HL-60/S4 treated with retinoic acid at 250 ng/mL for 4 days and 3 days (cell line): ENCODE results near the gene CLMN.

ENCODE experiments used
- in situ Hi-C: fragments of 300-500 bp; cut with MboI; formaldehyde crosslinking; loops from 2 replicates; pipeline ENCODE4 v1.7.0; 2022; ENCODE audit warnings: low sequenced_read_pairs

Gene CLMN, protein sequence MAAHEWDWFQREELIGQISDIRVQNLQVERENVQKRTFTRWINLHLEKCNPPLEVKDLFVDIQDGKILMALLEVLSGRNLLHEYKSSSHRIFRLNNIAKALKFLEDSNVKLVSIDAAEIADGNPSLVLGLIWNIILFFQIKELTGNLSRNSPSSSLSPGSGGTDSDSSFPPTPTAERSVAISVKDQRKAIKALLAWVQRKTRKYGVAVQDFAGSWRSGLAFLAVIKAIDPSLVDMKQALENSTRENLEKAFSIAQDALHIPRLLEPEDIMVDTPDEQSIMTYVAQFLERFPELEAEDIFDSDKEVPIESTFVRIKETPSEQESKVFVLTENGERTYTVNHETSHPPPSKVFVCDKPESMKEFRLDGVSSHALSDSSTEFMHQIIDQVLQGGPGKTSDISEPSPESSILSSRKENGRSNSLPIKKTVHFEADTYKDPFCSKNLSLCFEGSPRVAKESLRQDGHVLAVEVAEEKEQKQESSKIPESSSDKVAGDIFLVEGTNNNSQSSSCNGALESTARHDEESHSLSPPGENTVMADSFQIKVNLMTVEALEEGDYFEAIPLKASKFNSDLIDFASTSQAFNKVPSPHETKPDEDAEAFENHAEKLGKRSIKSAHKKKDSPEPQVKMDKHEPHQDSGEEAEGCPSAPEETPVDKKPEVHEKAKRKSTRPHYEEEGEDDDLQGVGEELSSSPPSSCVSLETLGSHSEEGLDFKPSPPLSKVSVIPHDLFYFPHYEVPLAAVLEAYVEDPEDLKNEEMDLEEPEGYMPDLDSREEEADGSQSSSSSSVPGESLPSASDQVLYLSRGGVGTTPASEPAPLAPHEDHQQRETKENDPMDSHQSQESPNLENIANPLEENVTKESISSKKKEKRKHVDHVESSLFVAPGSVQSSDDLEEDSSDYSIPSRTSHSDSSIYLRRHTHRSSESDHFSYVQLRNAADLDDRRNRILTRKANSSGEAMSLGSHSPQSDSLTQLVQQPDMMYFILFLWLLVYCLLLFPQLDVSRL

DNA sequence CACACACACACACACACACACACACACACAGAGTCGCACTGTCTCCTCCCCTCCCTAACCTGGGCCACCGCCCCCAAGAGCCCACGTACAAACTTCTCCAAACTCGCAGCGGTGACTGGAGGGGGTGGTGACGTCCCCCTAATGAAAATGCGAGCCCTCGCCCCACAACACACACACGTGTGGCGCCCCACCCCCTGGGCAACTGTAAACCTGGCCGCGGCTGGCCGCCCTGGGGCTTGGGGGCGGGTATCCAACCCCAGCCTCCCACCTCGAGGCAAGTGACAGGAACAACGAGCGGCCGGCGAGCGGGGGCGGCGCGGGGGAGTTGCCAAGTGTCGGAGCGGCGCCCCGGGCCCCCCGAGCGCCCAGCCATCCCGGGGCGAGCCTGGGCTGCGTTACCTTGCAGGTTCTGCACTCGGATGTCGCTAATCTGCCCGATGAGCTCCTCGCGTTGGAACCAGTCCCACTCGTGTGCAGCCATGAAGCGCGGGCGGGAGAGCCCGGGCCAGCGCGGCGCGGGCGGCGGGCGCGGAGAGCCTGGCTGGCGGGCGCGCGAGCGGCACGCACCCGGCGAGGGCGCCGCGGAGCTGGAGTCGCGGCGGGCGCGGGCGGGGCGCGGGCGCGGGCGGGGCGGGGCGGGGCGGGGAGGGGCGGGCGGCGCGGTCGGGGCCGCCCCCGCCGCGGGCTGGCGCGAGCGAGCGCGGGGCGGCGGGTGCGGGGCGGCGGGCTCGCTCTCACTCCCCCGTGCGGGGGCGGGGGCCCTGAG lies at the start of gene CLMN:
TSS of gene CLMN (minus strand) at position 597 of the 766 bp plus-strand sequence. CDS start at position 481, 116 bp downstream.
- in situ Hi-C loops: no loop called here

DNA sequence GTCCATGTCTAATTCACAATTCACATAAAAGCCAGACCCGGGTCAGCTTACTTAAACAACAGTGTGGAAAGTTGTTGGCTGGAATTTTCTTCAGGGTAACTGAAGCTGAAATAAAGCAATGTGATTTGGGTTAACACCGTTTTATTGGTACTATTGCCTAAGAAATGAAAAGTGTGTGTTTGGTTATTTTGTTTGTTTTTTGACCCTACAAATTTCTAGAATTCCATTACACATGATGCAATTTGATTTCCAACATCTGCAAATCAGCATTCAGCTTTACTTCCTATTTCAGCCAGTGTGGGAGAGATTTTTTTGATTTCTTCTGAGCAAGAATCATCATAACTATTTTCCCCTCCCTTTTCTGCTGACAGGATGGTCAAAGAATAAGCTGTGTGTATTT lies 45.7 kb upstream of the CLMN start:
- in situ Hi-C loops: loop anchor here (25.0 kb wide), 1 partner anchor 678 kb away; no protein-coding TSS in a partner anchor

DNA sequence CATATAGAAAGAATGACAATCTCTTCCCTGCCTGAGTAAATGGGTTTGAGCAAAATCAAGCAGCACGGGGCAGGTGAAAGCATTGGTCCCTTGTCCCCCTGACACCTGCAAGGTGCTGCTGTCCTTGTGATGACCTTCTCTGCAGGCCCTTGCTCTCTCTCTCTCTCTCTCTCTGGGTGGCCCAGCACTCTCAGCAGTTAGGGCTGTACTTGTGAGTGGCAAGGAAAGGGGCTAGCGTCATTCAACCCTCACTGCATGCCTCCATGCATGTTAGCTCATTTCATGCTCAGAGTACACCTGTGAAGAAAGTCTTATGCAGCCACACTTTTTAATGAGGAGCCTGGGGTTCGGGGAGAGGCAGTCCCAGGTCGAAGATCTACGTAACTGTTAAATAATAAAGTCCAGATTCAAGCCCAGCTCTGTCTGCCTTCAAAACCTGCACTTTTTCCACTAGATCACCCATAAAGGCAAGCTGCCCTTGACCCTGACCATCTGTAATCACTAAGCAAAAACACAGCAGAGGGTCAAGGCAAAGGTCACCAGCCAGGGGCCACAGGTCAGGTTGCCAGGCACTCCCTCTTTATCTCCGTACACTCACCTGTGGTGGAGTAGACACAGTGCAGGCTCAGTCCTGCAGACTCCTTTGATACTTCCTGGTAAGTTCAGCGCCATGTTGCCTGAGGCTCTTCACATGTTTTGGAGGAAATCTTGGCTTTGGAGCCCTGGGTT lies 44.9 kb upstream of the CLMN start:
- in situ Hi-C loops: loop anchor here (25.0 kb wide), 1 partner anchor 677 kb away; no protein-coding TSS in a partner anchor

DNA sequence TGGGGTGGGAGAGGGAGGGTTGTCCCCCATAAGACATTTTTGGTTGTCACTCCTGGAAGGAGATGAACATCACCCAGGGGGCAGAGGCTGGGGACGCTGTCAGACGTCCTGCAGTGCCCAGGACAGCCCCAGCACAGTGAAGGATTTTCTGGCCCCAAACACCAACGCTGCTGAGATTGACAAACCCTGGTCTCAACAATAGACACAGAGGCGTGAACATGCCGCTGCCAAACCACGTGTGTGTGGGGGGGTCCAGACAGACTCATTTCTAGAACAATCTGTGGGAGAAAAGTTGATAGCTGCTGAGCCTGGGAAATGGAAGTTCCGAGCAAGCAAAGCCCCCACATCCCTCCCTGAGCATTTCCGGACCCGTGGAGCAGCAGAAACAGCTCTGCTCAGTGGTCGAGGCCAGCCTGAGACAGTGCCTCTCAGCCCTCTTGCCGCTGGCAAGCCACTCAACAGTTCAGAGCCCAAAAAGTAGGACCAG lies 43.8 kb upstream of the CLMN start:
- in situ Hi-C loops: loop anchor here (25.0 kb wide), 1 partner anchor 676 kb away; no protein-coding TSS in a partner anchor

DNA sequence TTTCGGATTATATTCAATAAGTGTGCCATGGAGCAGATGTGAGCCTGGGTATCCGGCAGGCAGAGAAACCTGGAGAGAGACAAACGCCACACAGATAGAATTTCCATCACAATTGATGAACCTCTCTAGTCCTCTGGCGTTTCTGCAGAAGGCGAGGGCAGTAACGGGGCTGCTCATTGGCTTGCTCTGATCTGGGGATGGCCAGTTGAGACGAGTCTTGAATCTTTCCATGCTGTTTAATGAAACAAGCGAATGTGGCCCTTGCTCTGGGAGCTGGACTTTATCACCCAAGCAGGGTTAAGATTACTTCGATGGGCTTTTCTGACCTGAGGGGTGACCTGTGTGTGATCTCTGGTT lies 42.4 kb upstream of the CLMN start:
- in situ Hi-C loops: loop anchor here (25.0 kb wide), 1 partner anchor 675 kb away; no protein-coding TSS in a partner anchor

DNA sequence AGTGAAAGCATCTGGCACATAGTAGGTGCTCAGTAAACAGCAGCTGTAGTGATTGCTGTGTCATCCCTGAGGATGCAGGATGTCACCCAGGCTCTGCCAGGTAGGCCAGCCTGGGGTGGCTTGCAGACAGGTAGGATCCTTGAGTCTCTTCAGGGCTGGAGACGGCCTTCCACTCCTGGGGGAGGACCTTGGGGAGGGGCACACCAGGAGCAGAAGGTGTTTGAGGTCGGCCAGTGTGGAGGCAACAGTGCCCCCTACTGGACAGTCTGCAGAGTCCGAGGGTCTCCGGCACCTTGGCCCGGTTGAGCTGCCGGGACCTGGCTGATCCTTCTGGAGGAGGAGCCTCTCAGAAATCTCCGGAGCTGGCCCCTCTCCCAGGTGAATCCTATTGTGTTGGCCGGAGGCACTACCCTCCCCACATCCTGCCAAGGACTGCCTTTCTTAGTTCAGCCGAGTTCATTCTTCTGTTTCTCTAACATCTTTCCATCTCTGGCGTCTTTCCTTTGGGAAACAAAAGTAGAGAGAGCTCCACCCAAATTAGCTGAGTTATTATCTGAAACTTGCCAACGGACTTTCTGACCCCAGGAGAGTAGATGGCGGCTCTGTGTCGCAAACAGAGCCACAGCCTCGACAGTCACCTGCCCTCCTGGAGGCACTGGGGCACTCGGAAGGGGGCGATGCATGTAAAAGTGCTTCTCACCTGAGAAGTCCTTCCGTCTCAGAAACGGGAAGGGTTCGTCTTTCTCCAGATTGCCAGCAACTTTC lies 41.8 kb upstream of the CLMN start:
- in situ Hi-C loops: loop anchor here (25.0 kb wide), 1 partner anchor 674 kb away; no protein-coding TSS in a partner anchor

DNA sequence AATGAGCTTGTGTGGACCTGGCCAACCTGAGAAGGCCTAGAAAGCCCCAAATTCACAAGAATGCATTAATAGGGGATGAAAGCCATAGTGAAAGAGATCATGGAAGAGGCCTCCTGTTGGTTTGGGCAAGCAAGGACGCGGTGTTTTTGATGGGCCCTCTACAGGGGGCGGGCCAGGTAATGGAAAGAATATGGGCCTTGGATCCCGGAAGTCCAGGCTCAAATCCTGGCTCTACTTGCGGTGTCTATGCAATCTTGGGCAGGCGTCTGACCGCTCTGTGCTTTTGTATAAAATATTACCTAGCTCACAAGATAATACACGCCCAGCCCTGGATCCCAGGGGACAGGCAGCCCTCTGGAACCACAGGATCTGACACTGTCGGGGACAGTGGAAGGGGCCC lies 41.1 kb upstream of the CLMN start:
- in situ Hi-C loops: loop anchor here (25.0 kb wide), 1 partner anchor 674 kb away; no protein-coding TSS in a partner anchor

DNA sequence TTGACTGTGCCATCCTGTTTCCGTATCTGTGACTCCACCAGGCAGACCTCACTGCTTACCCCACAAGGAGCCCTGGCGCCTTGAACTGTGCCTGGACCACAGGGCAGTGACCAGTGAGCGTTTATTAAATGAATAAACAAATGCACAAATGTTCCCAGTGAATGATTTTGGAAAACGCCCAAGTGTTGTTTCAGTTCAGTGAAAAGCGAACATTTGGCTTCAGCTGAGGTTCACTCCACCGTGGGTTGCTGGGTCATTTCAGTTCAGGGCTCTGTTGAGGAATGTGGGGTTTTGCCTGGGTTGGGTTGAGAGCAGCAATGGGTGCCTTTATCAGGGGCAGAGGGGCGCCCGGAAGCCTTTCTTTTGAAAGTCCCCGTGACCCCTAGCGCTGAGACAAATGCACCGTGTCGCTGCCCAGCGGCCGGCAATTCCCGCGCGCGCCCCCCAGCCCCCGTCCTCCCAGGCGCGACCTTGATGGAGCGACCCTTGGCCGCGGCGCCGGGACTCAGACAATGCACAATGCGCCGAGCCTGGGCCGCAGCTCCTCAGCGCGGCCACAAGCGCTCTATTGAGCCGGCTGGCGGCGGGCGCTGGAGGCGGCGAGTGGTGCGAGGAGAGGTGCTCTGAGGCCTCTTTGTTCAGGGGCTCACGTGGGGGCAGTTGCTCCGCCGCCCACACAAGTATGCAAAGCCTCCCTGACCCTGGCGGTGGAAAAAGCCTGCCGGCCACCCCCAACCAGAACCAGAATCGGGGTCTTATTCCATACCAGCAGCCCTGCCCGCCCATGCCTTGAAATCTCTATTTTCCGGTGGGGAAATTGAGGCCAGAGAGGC lies 40.5 kb upstream of the CLMN start:
- in situ Hi-C loops: loop anchor here (25.0 kb wide), 1 partner anchor 673 kb away; no protein-coding TSS in a partner anchor

DNA sequence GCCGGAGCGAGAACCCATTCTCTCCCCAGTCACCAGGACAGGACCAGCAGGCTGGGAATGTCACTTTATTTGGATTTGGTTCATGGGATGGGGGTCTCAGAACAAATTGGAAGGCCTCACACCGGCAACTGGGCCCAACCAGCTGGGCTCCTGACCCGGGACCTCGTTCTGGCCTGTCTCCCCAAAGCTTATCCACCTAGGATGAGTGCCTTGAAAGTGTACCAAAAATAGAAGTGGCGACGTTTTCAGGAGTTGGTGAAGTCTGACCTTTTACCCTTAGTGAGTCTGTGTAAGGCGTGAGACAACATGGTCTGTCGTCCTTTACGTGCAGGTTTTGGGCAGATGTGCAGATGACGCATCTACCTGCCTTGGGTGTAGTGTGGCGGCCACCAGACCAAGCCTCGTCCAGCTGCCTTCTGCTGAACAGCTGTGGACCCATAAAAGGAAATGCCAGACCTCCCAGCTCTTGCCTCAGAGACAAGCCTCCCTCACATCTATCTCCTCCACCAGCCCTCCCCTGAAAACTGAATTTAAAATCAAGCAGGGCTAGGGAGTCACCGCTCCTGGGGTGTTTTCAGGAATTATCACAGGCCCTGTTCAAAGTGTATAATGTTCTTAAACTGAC lies 36.6 kb upstream of the CLMN start:
- in situ Hi-C loops: loop anchor here (25.0 kb wide), 1 partner anchor 669 kb away; no protein-coding TSS in a partner anchor

DNA sequence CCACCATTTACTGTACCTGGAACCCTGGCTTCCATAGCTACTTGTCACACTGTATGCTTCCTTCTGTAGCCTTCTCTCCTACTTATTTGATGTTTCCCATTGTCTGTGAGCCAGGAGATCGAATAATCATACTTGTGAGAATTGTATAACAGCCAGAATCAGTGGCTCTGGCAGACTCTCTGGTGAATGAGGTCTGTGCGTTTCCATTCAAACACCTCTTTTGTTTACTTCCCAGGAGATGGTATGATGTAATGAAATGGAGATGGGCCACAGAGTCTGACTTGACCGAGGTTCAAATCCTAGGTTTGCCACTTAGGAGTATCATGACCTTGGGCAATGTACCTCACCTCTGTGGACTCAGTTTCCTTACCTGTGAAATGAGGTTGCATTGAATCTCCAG lies 35.7 kb upstream of the CLMN start:
- in situ Hi-C loops: loop anchor here (25.0 kb wide), 1 partner anchor 668 kb away; no protein-coding TSS in a partner anchor

DNA sequence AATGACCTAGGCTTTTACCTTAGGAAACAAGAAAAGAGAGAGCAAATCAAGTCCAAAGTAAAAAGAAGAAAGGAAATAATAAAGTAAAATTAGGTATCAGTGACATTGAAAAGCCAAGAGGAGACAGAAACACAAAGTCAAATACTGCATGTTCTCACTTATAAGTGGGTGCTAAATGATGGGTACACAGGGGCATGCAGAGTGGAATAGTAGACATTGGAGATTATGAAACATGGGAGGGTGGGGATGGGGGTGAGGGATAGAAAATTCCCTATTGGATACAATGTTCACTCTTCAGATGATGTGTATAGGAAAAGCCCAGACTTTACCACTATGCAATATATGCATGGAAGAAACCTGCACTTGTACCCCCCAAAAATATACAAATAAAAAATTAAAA lies 35.1 kb upstream of the CLMN start:
- in situ Hi-C loops: loop anchor here (25.0 kb wide), 1 partner anchor 668 kb away; no protein-coding TSS in a partner anchor

DNA sequence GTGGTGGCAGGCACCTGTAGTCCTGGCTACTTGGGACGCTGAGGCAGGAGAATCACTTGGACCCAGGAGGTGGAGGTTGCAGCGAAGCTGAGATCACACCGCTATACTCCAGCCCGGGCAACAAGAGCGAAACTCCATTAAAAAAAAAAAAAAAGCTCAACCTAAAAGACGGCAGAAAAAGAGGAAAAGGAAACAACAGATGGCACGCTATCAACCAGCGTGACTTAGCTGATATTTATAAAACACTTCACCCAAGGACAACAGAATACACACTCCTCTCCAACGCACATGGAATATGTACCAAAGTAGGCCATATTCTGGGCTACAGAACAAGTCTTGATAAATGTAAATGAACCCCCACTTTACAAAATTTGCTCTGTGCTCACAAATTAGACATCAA lies 34.0 kb upstream of the CLMN start:
- in situ Hi-C loops: loop anchor here (25.0 kb wide), 1 partner anchor 666 kb away; no protein-coding TSS in a partner anchor

DNA sequence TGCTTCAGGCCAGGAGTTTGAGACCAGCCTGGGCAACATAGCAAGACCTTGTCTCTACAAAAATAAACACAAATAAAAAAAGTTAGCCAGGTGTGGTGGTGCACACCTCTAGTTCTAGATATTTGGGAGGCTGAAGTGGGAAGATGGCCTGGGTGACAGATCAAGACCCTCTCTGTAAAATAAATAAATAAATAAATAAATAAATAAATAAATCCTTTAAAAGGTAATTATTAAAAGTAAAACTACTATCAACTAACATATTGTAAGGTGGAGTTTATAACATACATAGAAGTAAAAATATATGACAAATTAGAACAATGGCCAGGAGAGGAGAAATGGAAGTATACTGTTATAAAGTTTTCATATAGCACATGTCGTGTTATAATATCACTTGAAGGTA lies 33.3 kb upstream of the CLMN start:
- in situ Hi-C loops: loop anchor here (25.0 kb wide), 1 partner anchor 666 kb away; no protein-coding TSS in a partner anchor

DNA sequence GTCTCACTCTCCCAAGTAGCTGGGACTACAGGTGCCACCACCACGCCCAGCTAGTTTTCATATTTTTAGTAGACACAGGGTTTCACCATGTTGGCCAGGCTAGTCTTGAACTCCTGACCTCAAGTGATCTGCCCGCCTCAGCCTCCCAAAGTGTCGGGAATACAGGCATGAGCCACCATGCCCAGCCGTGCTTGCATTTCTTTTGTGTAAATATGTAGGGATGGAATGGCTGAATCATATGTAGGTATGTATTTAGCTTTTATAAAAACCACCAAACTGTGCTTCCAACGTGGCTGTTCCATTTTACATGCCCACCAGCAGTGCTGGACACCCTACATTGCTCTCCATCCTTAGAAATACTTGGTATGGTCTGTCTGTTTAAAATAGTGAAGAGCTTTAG lies 32.8 kb upstream of the CLMN start:
- in situ Hi-C loops: loop anchor here (25.0 kb wide), 1 partner anchor 665 kb away; no protein-coding TSS in a partner anchor

DNA sequence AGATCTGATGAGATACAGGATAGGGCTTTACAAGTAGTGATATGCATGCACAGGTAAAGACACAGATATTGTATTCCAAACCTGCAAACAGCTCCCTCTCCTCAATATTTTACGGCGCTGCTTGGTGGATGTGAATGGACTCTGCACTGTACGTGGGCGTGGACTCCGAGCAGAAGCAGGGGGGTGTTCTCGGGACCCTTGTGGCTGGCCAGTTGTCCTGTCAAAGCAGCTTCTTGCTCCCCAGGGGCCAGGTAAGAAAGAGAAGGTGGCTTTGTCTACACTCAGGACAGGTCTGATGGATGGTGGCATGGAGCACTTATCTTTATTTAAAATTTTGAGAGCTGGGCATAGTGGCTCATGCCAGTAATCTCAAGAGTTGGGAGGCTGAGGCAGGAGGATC lies 29.5 kb upstream of the CLMN start:
- in situ Hi-C loops: no loop called here

DNA sequence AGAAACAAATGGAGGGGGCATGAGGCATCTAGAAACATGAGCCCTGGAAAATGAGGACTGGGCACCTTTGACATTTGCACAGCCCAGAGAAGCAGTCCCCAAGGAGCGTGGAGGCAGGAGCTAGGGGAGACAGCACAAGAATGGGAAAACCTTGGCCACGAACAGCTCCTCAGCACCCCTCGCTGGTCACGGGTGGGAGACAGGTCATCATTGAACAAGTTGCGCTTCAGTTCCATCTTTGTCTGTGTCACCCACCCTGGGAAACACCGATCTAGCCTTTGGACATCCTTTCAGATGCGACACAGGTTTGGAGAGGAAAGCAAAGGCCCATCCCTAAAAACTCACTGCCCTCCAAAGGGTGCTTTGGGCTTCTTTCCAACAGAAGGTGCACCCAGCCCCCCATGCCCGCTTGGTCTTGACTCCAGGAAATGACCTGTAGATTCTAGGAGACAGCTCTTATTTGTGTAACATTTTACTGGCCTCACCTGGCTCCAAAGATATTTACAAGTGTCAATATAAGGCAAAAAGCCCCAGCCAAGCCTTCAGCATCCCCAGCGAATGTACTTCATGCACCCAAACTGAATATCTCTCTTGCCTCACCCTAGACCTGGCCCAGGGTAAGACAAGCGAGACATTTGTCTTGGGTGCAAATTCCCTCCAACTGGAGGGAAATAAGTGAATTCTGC lies 28.8 kb upstream of the CLMN start:
- in situ Hi-C loops: no loop called here

DNA sequence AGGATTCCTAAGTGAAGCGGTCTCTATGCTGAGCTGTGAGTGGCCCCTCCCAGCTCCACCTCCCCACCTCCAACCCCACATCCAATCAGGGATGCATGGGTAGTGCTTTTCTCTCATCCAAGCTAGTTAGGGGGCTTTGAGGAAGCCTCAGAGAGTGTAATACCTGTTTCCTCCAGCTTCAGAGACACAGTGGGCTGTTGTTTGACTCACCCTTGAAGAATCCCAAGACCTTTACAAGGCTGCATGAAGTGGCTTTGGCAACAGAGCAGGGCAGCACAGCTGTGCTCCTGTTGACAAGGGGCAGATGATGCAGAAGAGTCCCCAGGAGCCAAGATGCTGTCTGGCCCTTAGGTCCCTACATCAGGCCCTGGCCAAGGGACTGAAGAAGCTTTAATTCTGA lies 27.1 kb upstream of the CLMN start:
- in situ Hi-C loops: no loop called here
